ENCODE measurements around the gene ZFR.

ZFR gene

DNA sequence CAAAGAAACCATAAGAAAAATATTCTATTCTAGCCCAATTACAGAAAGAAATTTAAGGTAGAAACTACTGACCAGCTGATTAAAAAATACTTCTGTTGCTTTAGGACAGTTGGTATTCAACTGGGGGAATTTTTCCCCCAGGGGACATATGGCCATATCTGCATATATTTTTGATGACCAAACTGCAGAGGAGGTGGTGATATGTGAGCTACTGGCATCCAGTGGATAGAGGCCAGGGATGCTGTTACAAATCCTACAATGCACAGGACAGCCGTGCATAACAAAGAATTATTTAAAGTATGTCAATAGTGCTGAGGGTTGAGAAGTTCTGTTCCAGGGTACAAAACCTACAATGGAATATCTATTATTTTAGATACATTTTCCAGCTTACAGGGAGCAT lies 24.0 kb downstream of the ZFR start:
- H3K4me3 ChIP-seq (ENCODE audit: low read depth in 1 of 2, low read length in 1 of 2): no peak overlapping the region
- peaks cover 29% of the 10 kb centered on the region for H3K36me3 ChIP-seq
- no peaks in the 10 kb centered on the region for H3K27me3 ChIP-seq
- TF ChIP-seq, protein P1, sequence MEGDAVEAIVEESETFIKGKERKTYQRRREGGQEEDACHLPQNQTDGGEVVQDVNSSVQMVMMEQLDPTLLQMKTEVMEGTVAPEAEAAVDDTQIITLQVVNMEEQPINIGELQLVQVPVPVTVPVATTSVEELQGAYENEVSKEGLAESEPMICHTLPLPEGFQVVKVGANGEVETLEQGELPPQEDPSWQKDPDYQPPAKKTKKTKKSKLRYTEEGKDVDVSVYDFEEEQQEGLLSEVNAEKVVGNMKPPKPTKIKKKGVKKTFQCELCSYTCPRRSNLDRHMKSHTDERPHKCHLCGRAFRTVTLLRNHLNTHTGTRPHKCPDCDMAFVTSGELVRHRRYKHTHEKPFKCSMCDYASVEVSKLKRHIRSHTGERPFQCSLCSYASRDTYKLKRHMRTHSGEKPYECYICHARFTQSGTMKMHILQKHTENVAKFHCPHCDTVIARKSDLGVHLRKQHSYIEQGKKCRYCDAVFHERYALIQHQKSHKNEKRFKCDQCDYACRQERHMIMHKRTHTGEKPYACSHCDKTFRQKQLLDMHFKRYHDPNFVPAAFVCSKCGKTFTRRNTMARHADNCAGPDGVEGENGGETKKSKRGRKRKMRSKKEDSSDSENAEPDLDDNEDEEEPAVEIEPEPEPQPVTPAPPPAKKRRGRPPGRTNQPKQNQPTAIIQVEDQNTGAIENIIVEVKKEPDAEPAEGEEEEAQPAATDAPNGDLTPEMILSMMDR (IDR thresholded peaks at IDR 0.05): no peak
- H3K4me1 ChIP-seq (ENCODE audit: control insufficient read depth in 1 of 2, insufficient read depth in 1 of 2, low read depth in 1 of 2, low read length in 1 of 2): no peaks in the 10 kb centered on the region
- no peaks in the 10 kb centered on the region for H3K9me3 ChIP-seq
- H3K27ac ChIP-seq: no peak overlapping the region

DNA sequence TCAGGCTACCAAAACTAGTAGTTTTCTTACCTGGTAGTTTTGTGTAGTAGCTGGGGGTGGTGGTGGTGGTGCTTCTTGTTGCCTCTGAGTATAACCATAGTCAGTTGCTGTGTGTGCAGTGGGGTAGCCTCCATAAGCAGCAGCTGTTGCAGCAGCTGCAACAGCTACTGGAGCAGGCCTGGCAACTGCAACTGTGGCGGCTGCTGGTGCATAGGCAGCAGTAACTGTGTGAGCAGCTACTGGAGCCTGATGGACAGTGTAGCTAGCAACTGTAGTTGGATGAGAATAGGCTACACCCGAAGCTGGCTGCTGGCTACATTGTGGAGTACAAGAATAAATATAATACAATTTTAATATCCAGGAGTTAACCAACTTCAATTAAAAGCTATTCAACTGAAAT lies 24.7 kb downstream of the ZFR start:
- no peak overlapping the region for H3K4me3 ChIP-seq (ENCODE audit: low read depth in 1 of 2, low read length in 1 of 2)
- TF ChIP-seq, protein P1 (IDR thresholded peaks at IDR 0.05): no peak

DNA sequence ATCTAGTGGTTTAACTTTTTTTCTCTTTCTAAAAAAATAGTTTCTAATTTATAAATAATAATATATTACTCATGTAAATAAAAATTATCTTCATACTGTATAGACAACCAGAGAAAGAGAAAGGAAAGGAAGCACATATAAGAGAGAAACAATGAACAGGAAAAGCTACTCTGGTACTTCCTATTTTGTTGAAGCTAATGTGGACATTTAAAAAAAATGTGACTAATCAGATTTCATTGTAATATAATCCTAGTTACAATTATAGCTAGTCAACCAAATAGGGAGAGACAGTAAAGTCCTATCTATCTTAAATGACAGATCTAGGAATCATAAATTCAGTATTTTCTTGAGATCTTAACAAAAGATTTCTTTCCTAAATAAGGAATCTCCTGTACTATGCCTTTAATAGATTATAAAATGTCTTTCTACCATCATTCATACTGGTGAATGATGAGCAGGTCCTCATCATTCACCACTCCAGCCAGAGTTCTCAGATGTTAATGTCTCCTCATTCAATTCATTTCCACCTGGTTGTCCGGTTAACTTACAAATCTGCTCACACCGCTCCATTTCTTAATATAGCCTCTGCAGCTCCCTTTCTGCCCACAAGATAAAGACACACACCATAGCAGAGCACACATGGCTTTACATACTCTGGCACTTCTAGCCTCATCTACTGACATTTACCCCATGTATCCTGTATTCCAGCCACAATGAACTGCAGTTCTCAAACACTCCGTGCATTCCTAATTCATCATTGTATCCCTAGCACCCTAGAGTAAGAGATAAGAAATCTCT lies 30.9 kb downstream of the ZFR start:
- no peak overlapping the region for H3K4me3 ChIP-seq (ENCODE audit: low read depth in 1 of 2, low read length in 1 of 2)
- H3K36me3 ChIP-seq: peaks cover 75% of the 10 kb centered on the region
- TF ChIP-seq, protein P1 (IDR thresholded peaks at IDR 0.05): no peak
- no peaks in the 10 kb centered on the region for H3K4me1 ChIP-seq (ENCODE audit: control insufficient read depth in 1 of 2, insufficient read depth in 1 of 2, low read depth in 1 of 2, low read length in 1 of 2)
- H3K27ac ChIP-seq: no peak overlapping the region
- H3K27me3 ChIP-seq: no peaks in the 10 kb centered on the region
- no peaks in the 10 kb centered on the region for H3K9me3 ChIP-seq

More for the DNA sequence above, 24.7 kb downstream of the ZFR start:
- Histone ChIP-seq H3K27ac (no peak overlapping the region), H3K4me1 (ENCODE audit: control insufficient read depth in 1 of 2, insufficient read depth in 1 of 2, low read depth in 1 of 2, low read length in 1 of 2) (no peaks in the 10 kb centered on the region), H3K27me3 (no peaks in the 10 kb centered on the region), H3K36me3 (peaks cover 34% of the 10 kb centered on the region), H3K9me3 (no peaks in the 10 kb centered on the region)

DNA sequence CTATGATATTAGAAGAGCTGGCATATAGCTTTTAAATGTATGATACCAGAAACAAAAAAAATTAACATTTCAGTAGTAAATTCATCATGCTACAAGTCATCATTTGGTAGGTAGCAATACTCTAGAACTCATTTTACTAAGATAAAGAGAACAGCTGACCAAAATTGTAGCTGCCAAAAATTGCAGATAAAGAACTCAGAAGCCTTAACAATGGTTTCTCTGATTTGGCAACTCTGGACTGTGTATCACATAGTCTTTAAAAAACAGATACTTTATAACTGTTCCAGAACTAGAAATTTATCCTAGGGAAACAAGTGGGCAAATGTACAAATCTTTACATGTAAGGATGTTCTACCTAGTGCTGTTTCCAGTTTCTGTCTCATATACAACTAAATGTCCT lies 33.9 kb downstream of the ZFR start:
- Histone ChIP-seq H3K27me3 (no peaks in the 10 kb centered on the region), H3K4me1 (ENCODE audit: control insufficient read depth in 1 of 2, insufficient read depth in 1 of 2, low read depth in 1 of 2, low read length in 1 of 2) (no peaks in the 10 kb centered on the region), H3K4me3 (ENCODE audit: low read depth in 1 of 2, low read length in 1 of 2) (no peak overlapping the region), H3K27ac (no peak overlapping the region), H3K36me3 (peaks cover 81% of the 10 kb centered on the region), H3K9me3 (no peaks in the 10 kb centered on the region)
- TF ChIP-seq, protein P1 (IDR thresholded peaks at IDR 0.05): no peak

DNA sequence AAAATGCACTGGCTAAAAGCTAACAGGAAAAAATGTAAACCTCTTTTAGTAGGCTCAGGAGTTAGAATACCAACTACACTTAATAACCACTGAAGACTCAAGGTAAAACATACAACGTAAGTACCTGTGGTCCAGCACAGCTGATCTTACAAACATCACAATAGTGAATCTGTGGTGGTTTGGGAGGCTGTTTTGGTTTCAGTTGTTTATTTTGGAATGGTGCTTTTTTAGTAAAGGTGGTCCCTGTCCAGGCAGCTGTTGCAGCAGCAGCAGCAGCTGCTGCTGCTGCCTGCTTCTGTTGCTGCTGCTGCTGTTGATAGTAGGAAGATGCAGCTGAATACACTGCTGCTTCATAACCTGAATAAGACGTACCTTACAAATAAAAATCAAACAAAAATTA lies 37.9 kb downstream of the ZFR start:
- TF ChIP-seq, protein P1 (IDR thresholded peaks at IDR 0.05): no peak
- no peak overlapping the region for H3K4me3 ChIP-seq (ENCODE audit: low read depth in 1 of 2, low read length in 1 of 2)
- H3K9me3 ChIP-seq: no peaks in the 10 kb centered on the region
- no peaks in the 10 kb centered on the region for H3K4me1 ChIP-seq (ENCODE audit: control insufficient read depth in 1 of 2, insufficient read depth in 1 of 2, low read depth in 1 of 2, low read length in 1 of 2)
- H3K36me3 ChIP-seq: peaks cover 88% of the 10 kb centered on the region
- no peaks in the 10 kb centered on the region for H3K27me3 ChIP-seq
- H3K27ac ChIP-seq: no peak overlapping the region
